Measurements from ENCODE around the gene DCLK2. TPM values are rescaled to one million over a fixed set of nuclear protein-coding genes. Genes with fewer than 3 reads are reported as not detected.

The DCLK2 gene
- total and polyA plus RNA-seq, 2 of the 4 experiments (the other 2 are of a cell fraction): 11.3 to 15.5 TPM

GRCh38 chr4:150126201-150126863, 48.1 kb downstream of the DCLK2 start:
- POLR2A ChIA-PET (ENCODE audit: unreplicated experiment): no interaction called here
- Histone ChIP-seq H3K14ac (replicated peaks; ENCODE audit: low read depth, low read length) (no peak overlapping the region; the same call in 1 of the 2 replicates), H2BK120ac (ENCODE audit: low read depth, low read length) (peak overlapping the region; percentile 64; the same call in 1 of the 2 replicates), H3K9me3 (ENCODE audit: control insufficient read depth, insufficient read depth, low read length) (peaks cover 4% of the 10 kb centered on the region; the same call in 1 of the 2 replicates), H2BK20ac (ENCODE audit: low read depth, low read length) (peak overlapping the region; percentile 53; the same call in 1 of the 2 replicates), H3K4me3 (ENCODE audit: insufficient read depth, low read depth, low read length) (no peak overlapping the region), H2BK15ac (ENCODE audit: low read depth, low read length) (no peak overlapping the region), H3K4me1 (ENCODE audit: control insufficient read depth, insufficient read depth, low read length) (peaks cover 6% of the 10 kb centered on the region), H3K27ac (ENCODE audit: insufficient read depth, low read length) (no peak overlapping the region), H3K9ac (ENCODE audit: low read depth, low read length) (no peak overlapping the region), H4K91ac (ENCODE audit: insufficient read depth, low read depth, low read length) (no peak overlapping the region; the same call in 1 of the 2 replicates), H3K4ac (ENCODE audit: low read depth, low read length) (peak overlapping the region; percentile 77; the same call in 1 of the 2 replicates), H4K5ac (ENCODE audit: low read depth, low read length) (no peak overlapping the region), H3K36me3 (ENCODE audit: control insufficient read depth, insufficient read depth, low read length) (no peaks in the 10 kb centered on the region), H2AK9ac (replicated peaks; ENCODE audit: low read depth, low read length, poor library complexity) (no peak overlapping the region), H3K27me3 (ENCODE audit: control insufficient read depth, insufficient read depth, low read length) (no peaks in the 10 kb centered on the region), H3K18ac (ENCODE audit: low read depth, low read length) (no peak overlapping the region; the same call in 1 of the 2 replicates), H3K4me2 (ENCODE audit: low read depth, low read length) (peak overlapping the region; percentile 60; the same call in 1 of the 2 replicates), H2AFZ (replicated peaks; ENCODE audit: low read length, poor library complexity) (no peak overlapping the region), H3K9me1 (ENCODE audit: insufficient read depth, low read length) (peaks cover 2% of the 10 kb centered on the region; the same call in 1 of the 2 replicates), H4K20me1 (ENCODE audit: insufficient read depth, low read length) (no peaks in the 10 kb centered on the region), H4K8ac (ENCODE audit: low read depth in 2 of 2, low read length in 2 of 2) (peak overlapping the region in 1 of 2 experiments; percentile 26; a peak in 2 of 4 replicates), H3K23ac (ENCODE audit: low read depth, low read length) (no peak overlapping the region; the same call in 1 of the 2 replicates), H3K56ac (ENCODE audit: extremely low read depth, insufficient read depth, low read length) (peak overlapping the region; percentile 27; the same call in 1 of the 2 replicates), H2BK5ac (ENCODE audit: low read depth, low read length, poor library complexity, severe bottlenecking) (peak overlapping the region; percentile 79), H2AK5ac (ENCODE audit: low read depth, low read length) (peak overlapping the region; percentile 48; the same call in 1 of the 2 replicates), H3K79me1 (ENCODE audit: low read depth in 1 of 2, low read length in 2 of 2) (peaks cover 26 to 38% of the 10 kb centered on the region in 2 experiments)
- intact Hi-C loops (cut with micrococcal nuclease): no loop called here
- WGBS, 2 experiments (ENCODE audit: extremely low coverage in 2 of 2, insufficient read length in 1 of 2): no CpG with 5 or more reads among the region's 3 CpGs
- ATAC-seq (ENCODE audit: low read depth) (peak; percentile 34), DNase-seq (peak; percentile 68)
- in situ Hi-C loops (cut with MboI; ENCODE audit: low sequenced_read_pairs): no loop called here
- peak; percentile 94 for TF ChIP-seq CEBPB (IDR thresholded peaks at IDR 0.05; ENCODE audit: low read depth, low read length)
- no peak for TF ChIP-seq MAFK (IDR thresholded peaks at IDR 0.05; ENCODE audit: low read depth, low read length)
- CTCF ChIA-PET: interaction anchor here (1.0 kb wide), 1 partner anchor 10 kb away, joined by 3 read pairs; no protein-coding TSS in a partner anchor
- dilution Hi-C loops (cut with HindIII; ENCODE audit: low sequenced_read_pairs, unreplicated experiment): no loop called here
- no TSS peak for BruUV-seq (replicated peaks)

All from IMR-90 (cell line).